ENCODE data around the gene TSPAN18. TPM values are rescaled to one million over a fixed set of nuclear protein-coding genes. Genes with fewer than 3 reads are reported as not detected.

Gene TSPAN18
- total RNA-seq, 4 donors from 2014 or later = 2.1 to 9.1 (median 2.5) TPM

- in situ Hi-C loops (cut with MboI; ENCODE audit: low sequenced_read_pairs in 4 of 4) = no loop called here
- H3K36me3 ChIP-seq = no peaks in the 10 kb centered on the region
- ATAC-seq (no peak), DNase-seq (no peak)
- H3K4me3 ChIP-seq = no peak overlapping the region
- no peak for TF ChIP-seq CTCF (IDR thresholded peaks at IDR 0.05 in 4 of 5, conservative IDR thresholded peaks at IDR 0.05 in 1 of 5)
- no peak for TF ChIP-seq POLR2A (IDR thresholded peaks at IDR 0.05)
- H3K4me1 ChIP-seq = peaks cover 0 to 20% of the 10 kb centered on the region in 2 donors
- intact Hi-C loops (cut with DNase I; ENCODE audit: low total_unique reads) = no loop called here
- no peaks in the 10 kb centered on the region for H3K9me3 ChIP-seq
- H3K27ac ChIP-seq = no peak overlapping the region
- H3K27me3 ChIP-seq = no peaks in the 10 kb centered on the region
These were observed 31.5 kb upstream of the TSPAN18 start for GRCh38 chr11:44695169-44695833.

GRCh38 chr11:44698252-44698912 is 28.4 kb upstream of the TSPAN18 start:
- Histone ChIP-seq H3K9me3 (no peaks in the 10 kb centered on the region), H3K4me3 (no peak overlapping the region), H3K27me3 (no peaks in the 10 kb centered on the region), H3K27ac (no peak overlapping the region), H3K4me1 (peaks cover 0 to 25% of the 10 kb centered on the region in 2 donors), H3K36me3 (no peaks in the 10 kb centered on the region)
- ATAC-seq (peak in 1 of 2 donors; percentile 26), DNase-seq (no peak)
- intact Hi-C loops (cut with DNase I; ENCODE audit: low total_unique reads) = no loop called here
- in situ Hi-C loops (cut with MboI; ENCODE audit: low sequenced_read_pairs in 4 of 4) = no loop called here
- TF ChIP-seq CTCF (IDR thresholded peaks at IDR 0.05 in 4 of 5, conservative IDR thresholded peaks at IDR 0.05 in 1 of 5) (no peak), POLR2A (IDR thresholded peaks at IDR 0.05) (no peak)

- in situ Hi-C loops (cut with MboI; ENCODE audit: low sequenced_read_pairs in 4 of 4) = no loop called here
- peak; percentile 88 to 90 for ATAC-seq
- Histone ChIP-seq H3K9me3 (no peaks in the 10 kb centered on the region), H3K27me3 (no peaks in the 10 kb centered on the region), H3K4me1 (peaks cover 0 to 25% of the 10 kb centered on the region in 2 donors), H3K4me3 (no peak overlapping the region), H3K27ac (peak overlapping the region in 1 of 4 donors; percentile 37), H3K36me3 (no peaks in the 10 kb centered on the region)
- intact Hi-C loops (cut with DNase I; ENCODE audit: low total_unique reads) = no loop called here
- no peak for DNase-seq
- TF ChIP-seq CTCF (IDR thresholded peaks at IDR 0.05 in 4 of 5, conservative IDR thresholded peaks at IDR 0.05 in 1 of 5) (no peak), POLR2A (IDR thresholded peaks at IDR 0.05) (no peak)
These were observed 27.0 kb upstream of the TSPAN18 start for GRCh38 chr11:44699497-44700408.

- ATAC-seq = no peak
- intact Hi-C loops (cut with DNase I; ENCODE audit: low total_unique reads) (no loop called here), in situ Hi-C loops (cut with MboI; ENCODE audit: low sequenced_read_pairs in 4 of 4) (no loop called here)
- no peaks in the 10 kb centered on the region for H3K36me3 ChIP-seq
- no peak overlapping the region for H3K4me3 ChIP-seq
- DNase-seq = no peak
- peaks cover 0 to 25% of the 10 kb centered on the region in 2 donors for H3K4me1 ChIP-seq
- no peak overlapping the region for H3K27ac ChIP-seq
- H3K9me3 ChIP-seq = no peaks in the 10 kb centered on the region
- TF ChIP-seq CTCF (IDR thresholded peaks at IDR 0.05 in 4 of 5, conservative IDR thresholded peaks at IDR 0.05 in 1 of 5) = no peak
- no peak for TF ChIP-seq POLR2A (IDR thresholded peaks at IDR 0.05)
- H3K27me3 ChIP-seq = no peaks in the 10 kb centered on the region
These were observed 25.5 kb upstream of the TSPAN18 start for GRCh38 chr11:44701276-44701675.

Data from gastrocnemius medialis (tissue), 4 donors.